Tibial nerve (tissue), 4 donors: Measurements from ENCODE around the gene TMEM156. TPM values are rescaled to one million over a fixed set of nuclear protein-coding genes. Genes with fewer than 3 reads are reported as not detected.

ENCODE experiments used
- DNase-seq, 2 donors: peaks; one replicate each; pipeline ENCODE4 v3.0.0-alpha.2; 2019; ENCODE audit warnings: low spot score in 2 of 2
- H3K27ac ChIP-seq, 4 donors: fragments of 200-600 bp; sonication (generic) in 3 of 4; one replicate each; pipeline ENCODE4 v1.5.1; 2017 to 2019; ENCODE audit warnings: mild to moderate bottlenecking in 1 of 4
- H3K27me3 ChIP-seq, 2 donors: fragments of 200-600 bp; sonication (generic) in 1 of 2; one replicate each; pipeline versions ENCODE4 v1.5.1 to v1.6.0; 2017 to 2019
- H3K36me3 ChIP-seq, 3 donors: fragments of 200-600 bp; sonication (generic); one replicate each; pipeline ENCODE4 v1.5.1; 2018 to 2019
- H3K4me1 ChIP-seq, 4 donors: fragments of 200-600 bp; sonication (generic) in 3 of 4; one replicate each; pipeline ENCODE4 v1.5.1; 2017 to 2019
- H3K4me3 ChIP-seq, 4 donors: fragments of 200-600 bp; sonication (generic) in 3 of 4; one replicate each; pipeline ENCODE4 v1.5.1; 2017 to 2019; ENCODE audit warnings: mild to moderate bottlenecking in 1 of 4, moderate library complexity in 1 of 4
- H3K9me3 ChIP-seq, 4 donors: fragments of 200-600 bp; sonication (generic) in 3 of 4; one replicate each; pipeline ENCODE4 v1.5.1; 2017 to 2019
- CTCF ChIP-seq, 5 experiments: fragments of 200-600 bp in 3 of 5; fragments of 450-650 bp in 2 of 5; sonication (generic) in 3 of 5; IDR thresholded peaks; one replicate each; pipeline ENCODE4 v1.5.1; 2016 to 2019; ENCODE audit warnings: antibody characterized with exemption in 5 of 5, mild to moderate bottlenecking in 3 of 5, moderate library complexity in 2 of 5
- EP300 ChIP-seq, 2 donors: sonication (generic); formaldehyde crosslinking; IDR thresholded peaks; one replicate each; pipeline ENCODE4 v1.6.1; 2017; ENCODE audit warnings: antibody characterized with exemption in 2 of 2, mild to moderate bottlenecking in 1 of 2
- POLR2A ChIP-seq, 2 donors: fragments of 450-650 bp; IDR thresholded peaks; one replicate each; pipeline ENCODE4 v1.6.1; 2017; ENCODE audit warnings: antibody characterized with exemption in 2 of 2, mild to moderate bottlenecking in 2 of 2, moderate library complexity in 2 of 2
- WGBS, 2 donors: methylation state at CpG; one replicate each; pipeline ENCODE4 v1.1.5; 2018; 5-methylcytosine and 5-hydroxymethylcytosine counted together
- total RNA-seq, 4 donors: library from RNA; depleted of rRNA; stranded (reverse); fragments of >200 nt; gene quantifications; one replicate each; pipeline ENCODE4 v1.1.0, GENCODE V29; 2016

TMEM156 gene
- total RNA-seq, 4 donors from 2014 or later = 0.66 to 8.6 TPM; not detected in 2

DNA sequence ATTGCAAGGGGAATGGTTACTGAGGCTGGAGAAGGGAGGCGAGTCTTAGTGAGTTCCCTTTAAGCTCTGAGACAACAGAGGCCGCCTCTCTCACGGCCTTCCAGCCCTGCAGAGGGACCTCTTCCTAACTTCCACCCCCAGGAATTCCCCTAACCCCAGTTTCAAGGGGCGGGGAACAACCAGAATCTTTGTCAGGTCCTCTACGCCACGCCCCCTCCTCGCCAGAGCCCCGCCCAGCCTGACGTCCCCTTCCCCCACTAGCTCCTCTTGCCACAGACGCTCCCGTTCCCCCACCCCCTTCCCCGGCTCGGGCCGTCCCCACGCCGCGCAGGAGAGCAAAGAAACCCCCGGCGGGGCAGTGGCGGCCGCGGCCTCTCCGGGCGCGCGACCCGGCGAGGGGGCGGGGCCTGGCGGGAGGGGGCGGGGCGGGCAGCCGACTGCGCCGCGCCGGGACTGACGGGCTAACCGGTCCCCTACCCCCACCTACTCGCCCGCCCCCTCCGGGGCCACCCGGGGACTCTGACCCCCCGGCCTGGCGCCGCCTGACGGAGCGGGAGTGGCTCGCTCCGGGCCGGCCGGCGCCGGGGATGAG is 12.3 kb upstream of the TMEM156 start:
- TF ChIP-seq CTCF (IDR thresholded peaks at IDR 0.05) (no peak), EP300 (IDR thresholded peaks at IDR 0.05) (no peak), POLR2A (IDR thresholded peaks at IDR 0.05) (no peak)
- Histone ChIP-seq H3K4me3 (peak overlapping the region; percentile 34 to 99 (median 82)), H3K4me1 (peaks cover 0 to 48% (median 18%) of the 10 kb centered on the region in 4 donors), H3K27ac (peak overlapping the region; percentile 92 to 97 (median 96)), H3K27me3 (no peaks in the 10 kb centered on the region), H3K9me3 (no peaks in the 10 kb centered on the region), H3K36me3 (no peaks in the 10 kb centered on the region)
- DNase-seq = peak; percentile 79 to 89
- WGBS, 2 donors = 0 to 1% methylated on average over 9 to 42 of the region's 54 CpGs

DNA sequence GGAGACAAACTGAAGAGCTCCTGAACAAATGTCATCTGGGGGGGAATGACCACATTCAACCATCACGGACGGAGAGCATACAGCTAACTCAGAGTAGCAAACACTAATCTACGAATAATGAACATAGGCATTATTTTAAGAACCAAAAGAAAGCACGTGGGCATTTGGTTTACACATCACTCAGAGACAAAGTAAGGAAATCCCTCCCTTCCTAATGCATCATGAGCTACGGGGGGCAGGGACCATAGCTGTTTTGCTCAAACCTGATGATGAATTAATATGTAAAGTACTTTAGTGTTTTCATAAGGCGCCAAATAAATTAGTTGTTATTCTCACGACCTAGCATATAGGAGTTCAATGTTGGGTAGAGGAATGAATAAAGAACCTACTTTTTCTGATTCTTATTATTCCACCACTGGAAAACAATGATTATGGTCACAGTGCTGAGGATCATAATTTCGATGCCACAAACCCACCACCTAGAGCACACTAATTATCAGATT is 11.7 kb upstream of the TMEM156 start:
- Histone ChIP-seq H3K27me3 (no peaks in the 10 kb centered on the region), H3K36me3 (no peaks in the 10 kb centered on the region), H3K27ac (peak overlapping the region; percentile 92 to 97 (median 96)), H3K4me1 (peaks cover 0 to 45% (median 18%) of the 10 kb centered on the region in 4 donors), H3K4me3 (peak overlapping the region; percentile 34 to 99 (median 82)), H3K9me3 (no peaks in the 10 kb centered on the region)
- 10 to 14% methylated on average over 8 of the region's 8 CpGs for WGBS, 2 donors
- TF ChIP-seq CTCF (IDR thresholded peaks at IDR 0.05) = no peak
- no peak for TF ChIP-seq POLR2A (IDR thresholded peaks at IDR 0.05)
- no peak for TF ChIP-seq EP300 (IDR thresholded peaks at IDR 0.05)
- DNase-seq = no peak

DNA sequence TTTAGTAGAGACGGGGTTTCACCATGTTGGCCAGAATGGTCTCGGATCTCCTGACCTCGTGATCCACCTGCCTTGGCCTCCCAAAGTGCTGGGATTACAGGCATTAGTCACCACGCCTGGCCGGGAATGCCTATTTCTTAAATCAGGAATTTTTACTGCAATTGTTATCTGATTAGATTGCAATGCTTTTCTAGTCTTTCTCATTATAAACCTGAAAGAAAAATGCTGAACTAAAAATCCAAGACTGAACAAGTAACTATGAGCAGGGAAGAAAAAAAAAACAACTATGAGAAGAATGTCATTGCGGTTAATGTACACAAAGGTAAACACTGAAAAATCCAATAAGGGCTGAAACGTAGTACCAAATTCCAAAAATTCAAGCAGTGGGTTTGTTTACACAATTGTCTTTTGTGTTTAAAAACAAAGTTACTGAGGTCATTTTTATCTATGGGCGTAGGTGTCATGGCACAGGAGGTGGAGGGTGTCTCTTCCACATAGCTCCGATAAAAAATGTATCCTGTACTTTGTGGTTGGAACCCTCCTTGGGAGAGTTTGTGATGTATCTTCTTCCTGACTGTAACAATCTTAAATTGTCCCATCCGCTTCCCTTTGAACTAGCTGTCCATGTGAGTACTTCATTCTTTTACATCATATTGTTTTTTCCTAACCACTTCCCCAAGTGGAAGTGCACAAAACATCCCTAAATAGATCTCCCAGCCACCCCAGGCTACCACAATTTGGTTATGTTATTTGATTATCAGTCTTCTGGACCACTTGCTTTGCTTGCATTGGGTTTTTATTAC is 11.1 kb upstream of the TMEM156 start:
- Histone ChIP-seq H3K4me3 (peak overlapping the region in 2 of 4 donors; percentile 67 to 99), H3K9me3 (no peaks in the 10 kb centered on the region), H3K27ac (peak overlapping the region; percentile 92 to 97 (median 96)), H3K27me3 (no peaks in the 10 kb centered on the region), H3K36me3 (no peaks in the 10 kb centered on the region), H3K4me1 (peaks cover 0 to 43% (median 18%) of the 10 kb centered on the region in 4 donors)
- WGBS, 2 donors = 69 to 71% methylated on average over 10 of the region's 10 CpGs
- no peak for DNase-seq
- TF ChIP-seq POLR2A (IDR thresholded peaks at IDR 0.05) = no peak
- TF ChIP-seq CTCF (IDR thresholded peaks at IDR 0.05) = no peak
- TF ChIP-seq EP300 (IDR thresholded peaks at IDR 0.05) = no peak

DNA sequence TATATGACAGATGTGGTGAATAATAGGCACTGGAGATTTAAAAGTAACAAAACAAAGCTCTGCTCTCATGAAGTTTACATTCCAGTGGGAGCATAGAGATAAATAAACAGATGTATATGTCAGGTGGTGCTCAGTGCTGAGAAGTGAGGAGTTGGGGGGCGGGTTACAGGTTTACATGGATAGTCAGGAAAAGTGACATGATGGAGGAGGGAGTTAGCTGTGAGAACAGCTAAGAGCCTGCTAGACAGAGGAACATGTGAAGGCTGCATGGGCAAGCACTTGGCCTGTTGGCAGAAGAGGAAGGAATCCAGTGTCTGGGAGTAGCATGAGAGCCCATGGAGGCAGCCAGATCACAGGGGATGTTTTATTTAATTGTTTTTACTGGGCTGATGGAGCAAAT is 10.2 kb upstream of the TMEM156 start:
- no peaks in the 10 kb centered on the region for H3K36me3 ChIP-seq
- no peak overlapping the region for H3K4me3 ChIP-seq
- WGBS, 2 donors = 87 to 91% methylated on average over 1 of the region's 1 CpG
- no peaks in the 10 kb centered on the region for H3K9me3 ChIP-seq
- TF ChIP-seq CTCF (IDR thresholded peaks at IDR 0.05) (no peak), POLR2A (IDR thresholded peaks at IDR 0.05) (no peak), EP300 (IDR thresholded peaks at IDR 0.05) (no peak)
- H3K27me3 ChIP-seq = no peaks in the 10 kb centered on the region
- peaks cover 0 to 34% (median 12%) of the 10 kb centered on the region in 4 donors for H3K4me1 ChIP-seq
- H3K27ac ChIP-seq = peak overlapping the region in 2 of 4 donors; percentile 25 to 92
- DNase-seq = no peak

DNA sequence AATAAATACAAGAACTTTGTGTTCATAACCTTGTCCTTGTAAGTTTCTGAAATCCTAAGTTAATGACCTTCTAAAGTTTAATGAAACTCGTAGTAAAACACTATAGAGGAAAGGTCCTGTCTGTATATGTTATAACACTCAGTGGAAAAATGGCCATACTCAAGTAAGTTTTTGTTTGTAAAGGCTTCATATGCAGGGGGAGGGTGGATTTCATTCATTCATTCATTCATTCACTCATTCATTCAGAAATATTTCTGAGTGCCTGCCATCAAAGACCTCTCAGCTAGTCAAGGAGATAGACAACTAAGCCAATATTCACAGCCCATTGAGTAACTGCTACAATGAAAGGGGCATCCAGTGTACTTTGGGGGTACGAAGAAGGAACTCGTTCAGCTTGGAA is 6.9 kb upstream of the TMEM156 start:
- 83 to 88% methylated on average over 3 of the region's 3 CpGs for WGBS, 2 donors
- Histone ChIP-seq H3K4me3 (no peak overlapping the region), H3K27ac (no peak overlapping the region), H3K4me1 (peaks cover 0 to 14% (median 7%) of the 10 kb centered on the region in 4 donors), H3K27me3 (no peaks in the 10 kb centered on the region), H3K36me3 (no peaks in the 10 kb centered on the region), H3K9me3 (no peaks in the 10 kb centered on the region)
- no peak for TF ChIP-seq CTCF (IDR thresholded peaks at IDR 0.05)
- TF ChIP-seq POLR2A (IDR thresholded peaks at IDR 0.05) = no peak
- no peak for TF ChIP-seq EP300 (IDR thresholded peaks at IDR 0.05)
- DNase-seq = no peak
